Upper lobe of right lung (tissue), 1 donor: ENCODE results near the gene SMG5. TPM values are rescaled to one million over a fixed set of nuclear protein-coding genes. Genes with fewer than 3 reads are reported as not detected.

ENCODE experiments used
- ATAC-seq: fragments of 200-7000 bp; cut with Tn5 transposase; one replicate; pipeline ENCODE4 v1.9.1; 2020; ENCODE audit warnings: mild to moderate bottlenecking, moderate library complexity
- DNase-seq: peaks from one replicate; pipeline ENCODE4 v3.0.0-alpha.2; 2020
- H3K27ac ChIP-seq: fragments of 200-600 bp; one replicate; pipeline ENCODE4 v1.8.0; 2022
- H3K27me3 ChIP-seq: fragments of 200-600 bp; one replicate; pipeline ENCODE4 v1.8.0; 2022; ENCODE audit warnings: mild to moderate bottlenecking
- H3K36me3 ChIP-seq: fragments of 200-600 bp; one replicate; pipeline ENCODE4 v1.8.0; 2022
- H3K4me1 ChIP-seq: fragments of 200-600 bp; one replicate; pipeline ENCODE4 v1.8.0; 2022
- H3K4me3 ChIP-seq: fragments of 200-600 bp; one replicate; pipeline ENCODE4 v1.8.0; 2022; ENCODE audit warnings: mild to moderate bottlenecking
- H3K9me3 ChIP-seq: fragments of 200-600 bp; one replicate; pipeline ENCODE4 v1.8.0; 2022
- intact Hi-C: fragments of 100-400 bp; cut with DNase I; formaldehyde crosslinking; loops from one replicate; pipeline ENCODE4 v1.11.0; 2022
- total RNA-seq: library from RNA; stranded (reverse); fragmentation: NEBNext Ultra II Directional; extraction: Animal tissue kit (Norgen Biotek cat#: 25700); gene quantifications from one replicate; pipeline ENCODE4 v1.2.1, GENCODE V29; 2021
- TF ChIP-seq, protein P1 (sequence below): fragments of 200-600 bp; IDR thresholded peaks from one replicate; pipeline ENCODE4 v1.8.0; 2022; ENCODE audit warnings: antibody characterized with exemption
- donor health status: DM: no; HTN: yes; CAD: no; lungs with severe emphysema.

The SMG5 gene
- total RNA-seq, 1 donor from 2014 or later: 64.8 TPM

DNA sequence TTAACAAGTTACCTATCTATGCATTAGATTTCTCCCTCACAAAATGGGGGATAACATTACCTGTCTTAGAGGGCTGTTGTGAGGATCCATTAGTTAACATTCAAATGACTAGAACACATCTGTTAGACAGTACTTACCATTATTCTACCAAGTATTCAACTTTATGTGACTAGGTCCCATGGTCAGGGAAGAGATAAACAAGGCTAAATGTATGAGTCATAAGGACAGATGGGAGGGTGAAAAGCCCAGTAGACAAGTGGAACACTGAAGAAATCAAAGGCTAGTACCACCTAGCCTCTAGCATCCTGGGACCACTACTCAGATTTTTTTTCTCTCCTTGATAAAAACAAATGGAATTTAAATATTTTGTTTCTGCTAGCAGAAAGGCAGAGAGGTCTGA lies 25.5 kb upstream of the SMG5 start:
- DNase-seq (no peak), ATAC-seq (no peak)
- H3K9me3 ChIP-seq: no peaks in the 10 kb centered on the region
- TF ChIP-seq, protein P1, sequence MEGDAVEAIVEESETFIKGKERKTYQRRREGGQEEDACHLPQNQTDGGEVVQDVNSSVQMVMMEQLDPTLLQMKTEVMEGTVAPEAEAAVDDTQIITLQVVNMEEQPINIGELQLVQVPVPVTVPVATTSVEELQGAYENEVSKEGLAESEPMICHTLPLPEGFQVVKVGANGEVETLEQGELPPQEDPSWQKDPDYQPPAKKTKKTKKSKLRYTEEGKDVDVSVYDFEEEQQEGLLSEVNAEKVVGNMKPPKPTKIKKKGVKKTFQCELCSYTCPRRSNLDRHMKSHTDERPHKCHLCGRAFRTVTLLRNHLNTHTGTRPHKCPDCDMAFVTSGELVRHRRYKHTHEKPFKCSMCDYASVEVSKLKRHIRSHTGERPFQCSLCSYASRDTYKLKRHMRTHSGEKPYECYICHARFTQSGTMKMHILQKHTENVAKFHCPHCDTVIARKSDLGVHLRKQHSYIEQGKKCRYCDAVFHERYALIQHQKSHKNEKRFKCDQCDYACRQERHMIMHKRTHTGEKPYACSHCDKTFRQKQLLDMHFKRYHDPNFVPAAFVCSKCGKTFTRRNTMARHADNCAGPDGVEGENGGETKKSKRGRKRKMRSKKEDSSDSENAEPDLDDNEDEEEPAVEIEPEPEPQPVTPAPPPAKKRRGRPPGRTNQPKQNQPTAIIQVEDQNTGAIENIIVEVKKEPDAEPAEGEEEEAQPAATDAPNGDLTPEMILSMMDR: no peak
- peaks cover 71% of the 10 kb centered on the region for H3K36me3 ChIP-seq
- no peaks in the 10 kb centered on the region for H3K27me3 ChIP-seq
- H3K4me3 ChIP-seq: no peak overlapping the region
- intact Hi-C loops: no loop called here
- no peak overlapping the region for H3K27ac ChIP-seq
- no peaks in the 10 kb centered on the region for H3K4me1 ChIP-seq

DNA sequence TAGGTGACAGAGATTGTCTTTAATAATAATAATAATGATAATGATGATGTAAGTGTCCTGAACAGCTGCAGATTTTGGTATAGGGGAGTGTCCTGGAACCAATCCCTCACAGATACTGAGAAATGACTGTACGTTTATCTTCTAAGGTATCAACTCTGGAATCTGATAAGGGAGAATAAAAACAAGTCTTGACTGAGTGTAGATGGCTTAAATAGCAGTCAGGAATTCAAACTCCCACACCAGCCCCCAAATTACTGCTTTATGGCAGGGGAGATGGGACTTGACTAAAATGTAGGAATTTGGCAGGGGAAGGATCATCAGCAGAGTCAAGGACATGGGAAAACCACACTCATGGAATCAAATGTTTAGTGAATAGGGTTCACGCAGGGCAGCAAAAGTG lies 22.6 kb upstream of the SMG5 start:
- intact Hi-C loops: no loop called here
- no peak overlapping the region for H3K27ac ChIP-seq
- H3K9me3 ChIP-seq: no peaks in the 10 kb centered on the region
- no peaks in the 10 kb centered on the region for H3K4me1 ChIP-seq
- H3K36me3 ChIP-seq: peaks cover 42% of the 10 kb centered on the region
- ATAC-seq: no peak
- H3K27me3 ChIP-seq: no peaks in the 10 kb centered on the region
- DNase-seq: no peak
- TF ChIP-seq, protein P1: no peak
- H3K4me3 ChIP-seq: no peak overlapping the region

GRCh38 chr1:156303241-156303640 lies 20.6 kb upstream of the SMG5 start:
- H3K36me3 ChIP-seq: peaks cover 23% of the 10 kb centered on the region
- H3K27ac ChIP-seq: no peak overlapping the region
- no peaks in the 10 kb centered on the region for H3K27me3 ChIP-seq
- no peak for DNase-seq
- TF ChIP-seq, protein P1: no peak
- ATAC-seq: no peak
- no peak overlapping the region for H3K4me3 ChIP-seq
- intact Hi-C loops: no loop called here
- no peaks in the 10 kb centered on the region for H3K4me1 ChIP-seq
- H3K9me3 ChIP-seq: no peaks in the 10 kb centered on the region

DNA sequence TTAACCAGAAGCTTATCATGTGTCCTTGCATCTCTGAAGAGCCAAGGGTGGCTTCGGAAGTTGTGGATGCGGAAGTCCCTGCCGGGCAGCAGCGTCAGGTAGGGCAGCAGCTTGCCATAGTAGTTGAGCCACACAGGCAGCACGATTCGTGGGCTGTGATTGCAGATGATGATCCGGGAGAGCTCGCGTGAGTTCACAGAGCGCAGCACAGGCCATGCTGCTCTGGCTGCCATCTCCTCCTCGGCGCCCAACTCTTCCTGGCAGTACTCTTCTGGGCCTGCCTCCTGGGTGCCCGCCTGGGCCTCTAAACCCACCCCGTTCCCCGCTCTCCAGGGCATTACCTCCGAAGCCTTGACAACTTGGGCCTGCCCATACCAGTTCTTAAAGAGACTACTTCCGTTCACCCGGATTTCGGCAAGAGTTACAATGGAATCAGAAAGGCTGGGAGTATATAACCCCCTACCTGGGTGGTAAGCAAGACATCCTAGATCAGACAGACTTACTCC lies 16.3 kb upstream of the SMG5 start, which contains the start of gene VHLL:
VHLL (minus strand) TSS at position 456 of the 506 bp plus-strand sequence; CDS start at position 338, 118 bp downstream.
- TF ChIP-seq, protein P1: no peak
- intact Hi-C loops: no loop called here
- no peak for ATAC-seq
- no peaks in the 10 kb centered on the region for H3K27me3 ChIP-seq
- no peak for DNase-seq
- H3K36me3 ChIP-seq: peaks cover 3% of the 10 kb centered on the region
- no peaks in the 10 kb centered on the region for H3K9me3 ChIP-seq
- no peak within 1 kb of the TSS for H3K27ac ChIP-seq
- peaks cover 11% of the 10 kb centered on the region for H3K4me1 ChIP-seq
- H3K4me3 ChIP-seq: no peak within 1 kb of the TSS

- ATAC-seq (peak; percentile 69), DNase-seq (peak; percentile 82)
- H3K9me3 ChIP-seq: no peaks in the 10 kb centered on the region
- H3K4me3 ChIP-seq: peak within 1 kb of the TSS; percentile 84
- H3K4me1 ChIP-seq: peaks cover 17% of the 10 kb centered on the region
- no peaks in the 10 kb centered on the region for H3K27me3 ChIP-seq
- H3K27ac ChIP-seq: peak within 1 kb of the TSS; percentile 79
- intact Hi-C loops: no loop called here
- no peaks in the 10 kb centered on the region for H3K36me3 ChIP-seq
- TF ChIP-seq, protein P1: no peak
Measured at GRCh38 chr1:156295391-156295947, 12.8 kb upstream of the SMG5 start, which contains the start of gene GLMP. TSS of gene GLMP (minus strand) at chr1:156295679. CDS start at chr1:156295645, 34 bp downstream.
